PC-9 (cell line): ENCODE data around the gene THSD7B. TPM values are rescaled to one million over a fixed set of nuclear protein-coding genes. Genes with fewer than 3 reads are reported as not detected.
A peak's percentile ranks its signal among the peaks of the same experiment; 100 is the strongest.
"Not testable (repeated sequence)": the region's sequence is repeated elsewhere in the genome, so short reads cannot be mapped to it uniquely, and the experiment has no call there.

Source experiments
- BruUV-seq: library from RNA; stranded (reverse); fragments of 400-500 nt; replicated peaks from 2 replicates; lab custom pipeline; 2021; lab: Mats Ljungman, UMichigan
- CTCF ChIA-PET: fragments of 300-600 bp; sonication (Branson Sonifier 250); formaldehyde crosslinking; loops from one replicate; lab custom pipeline; 2022; ENCODE audit warnings: antibody characterized with exemption; lab: Charles Lee
- POLR2A ChIA-PET: fragments of 300-600 bp; sonication (Branson Sonifier 250); formaldehyde crosslinking; loops from one replicate; lab custom pipeline; 2022; ENCODE audit warnings: antibody characterized with exemption; ENCODE audit not compliant: unreplicated experiment; lab: Charles Lee
- DNase-seq, 2 experiments: peaks; one replicate each; pipeline versions ENCODE4 v3.0.0 to v3.0.0-alpha.2; 2015 to 2022; ENCODE audit warnings: mixed read lengths in 1 of 2
- H2AFZ ChIP-seq: fragments of 200-600 bp; sonication (generic); 2 replicates; pipeline ENCODE4 v1.8.1; 2017; ENCODE audit warnings: antibody characterized with exemption
- H3F3A ChIP-seq: fragments of 200-600 bp; sonication (generic); 2 replicates; pipeline ENCODE4 v1.8.1; 2017; ENCODE audit warnings: antibody characterized with exemption, mild to moderate bottlenecking, low read depth; ENCODE audit not compliant: insufficient read depth
- H3K27ac ChIP-seq: fragments of 200-600 bp; sonication (generic); 2 replicates; pipeline ENCODE4 v1.6.1; 2016; ENCODE audit warnings: mixed run types
- H3K27me3 ChIP-seq: fragments of 200-600 bp; sonication (generic); 2 replicates; pipeline ENCODE4 v1.6.1; 2016; ENCODE audit warnings: low read depth, mixed run types; ENCODE audit not compliant: insufficient read depth
- H3K36me3 ChIP-seq: fragments of 200-600 bp; sonication (generic); 2 replicates; pipeline ENCODE4 v1.6.1; 2016; ENCODE audit warnings: low read depth, mixed run types
- H3K4me1 ChIP-seq: fragments of 200-600 bp; sonication (generic); replicated peaks from 2 replicates; pipeline ENCODE4 v1.6.1; 2016; ENCODE audit warnings: mixed run types; ENCODE audit not compliant: insufficient read depth
- H3K4me2 ChIP-seq: fragments of 200-600 bp; sonication (generic); 2 replicates; pipeline ENCODE4 v1.6.1; 2017; ENCODE audit warnings: mixed run types
- H3K4me3 ChIP-seq: fragments of 200-600 bp; sonication (generic); 2 replicates; pipeline ENCODE4 v1.6.1; 2016; ENCODE audit warnings: mixed run types
- H3K79me2 ChIP-seq: fragments of 200-600 bp; sonication (generic); 2 replicates; pipeline ENCODE4 v1.6.1; 2017; ENCODE audit warnings: low read depth, mixed run types
- H3K9me2 ChIP-seq: fragments of 200-600 bp; sonication (generic); 2 replicates; pipeline ENCODE4 v1.8.1; 2017; ENCODE audit warnings: mild to moderate bottlenecking; ENCODE audit not compliant: insufficient read depth
- H3K9me3 ChIP-seq: fragments of 200-600 bp; sonication (generic); 2 replicates; pipeline ENCODE4 v1.8.1; 2016; ENCODE audit warnings: low read depth; ENCODE audit not compliant: insufficient read depth
- H4K20me1 ChIP-seq: fragments of 200-600 bp; sonication (generic); 2 replicates; pipeline ENCODE4 v1.8.1; 2017; ENCODE audit not compliant: insufficient read depth
- EZH2 ChIP-seq: fragments of 200-600 bp; sonication (generic); IDR thresholded peaks from 2 replicates; pipeline ENCODE4 v1.8.0; 2017; ENCODE audit warnings: antibody characterized with exemption, low read depth
- intact Hi-C: fragments of 100-400 bp; cut with micrococcal nuclease; formaldehyde crosslinking; loops from one replicate; pipeline ENCODE4 v1.10.0; 2022; ENCODE audit not compliant: unreplicated experiment
- total RNA-seq: library from RNA; stranded (reverse); gene quantifications from 2 replicates; pipeline ENCODE4 v1.2.3, GENCODE V29; 2021
- TF ChIP-seq, protein P1 (sequence below): fragments of 200-600 bp; sonication (generic); conservative IDR thresholded peaks from 2 replicates; pipeline ENCODE4 v1.6.1; 2017; ENCODE audit warnings: mixed run types, antibody characterized with exemption, mild to moderate bottlenecking, moderate library complexity

The THSD7B gene
- total RNA-seq, 1 experiment from 2014 or later: not detected

DNA sequence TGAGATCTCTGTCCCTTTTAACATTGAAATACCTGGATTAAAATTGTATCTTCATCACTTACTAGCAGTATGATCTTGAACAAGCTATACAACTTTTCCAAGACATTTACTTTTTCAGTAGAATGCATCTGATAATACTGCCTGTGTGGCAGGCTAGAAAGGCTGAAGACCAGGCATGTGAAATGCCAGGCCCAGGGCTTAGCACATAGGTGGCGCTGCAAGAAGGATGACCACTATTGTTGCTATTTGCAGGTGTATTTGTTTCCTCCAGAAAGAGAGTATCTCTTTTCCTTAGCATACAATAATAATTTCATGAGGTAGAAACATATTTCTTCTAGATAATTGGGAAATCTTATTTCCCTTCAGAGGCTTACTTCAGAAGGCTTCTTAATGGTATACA lies 331.3 kb downstream of the THSD7B start:
- intact Hi-C loops: no loop called here
- no TSS peak for BruUV-seq
- H3F3A ChIP-seq: no peaks in the 10 kb centered on the region
- no peaks in the 10 kb centered on the region for H3K4me1 ChIP-seq
- H4K20me1 ChIP-seq: no peaks in the 10 kb centered on the region
- no peak overlapping the region for H3K4me3 ChIP-seq
- H3K4me2 ChIP-seq: no peak overlapping the region
- no peak overlapping the region for H3K27ac ChIP-seq
- POLR2A ChIA-PET: no interaction called here
- no peaks in the 10 kb centered on the region for H3K36me3 ChIP-seq
- no peaks in the 10 kb centered on the region for H3K9me3 ChIP-seq
- no peaks in the 10 kb centered on the region for H3K79me2 ChIP-seq
- TF ChIP-seq, protein P1, sequence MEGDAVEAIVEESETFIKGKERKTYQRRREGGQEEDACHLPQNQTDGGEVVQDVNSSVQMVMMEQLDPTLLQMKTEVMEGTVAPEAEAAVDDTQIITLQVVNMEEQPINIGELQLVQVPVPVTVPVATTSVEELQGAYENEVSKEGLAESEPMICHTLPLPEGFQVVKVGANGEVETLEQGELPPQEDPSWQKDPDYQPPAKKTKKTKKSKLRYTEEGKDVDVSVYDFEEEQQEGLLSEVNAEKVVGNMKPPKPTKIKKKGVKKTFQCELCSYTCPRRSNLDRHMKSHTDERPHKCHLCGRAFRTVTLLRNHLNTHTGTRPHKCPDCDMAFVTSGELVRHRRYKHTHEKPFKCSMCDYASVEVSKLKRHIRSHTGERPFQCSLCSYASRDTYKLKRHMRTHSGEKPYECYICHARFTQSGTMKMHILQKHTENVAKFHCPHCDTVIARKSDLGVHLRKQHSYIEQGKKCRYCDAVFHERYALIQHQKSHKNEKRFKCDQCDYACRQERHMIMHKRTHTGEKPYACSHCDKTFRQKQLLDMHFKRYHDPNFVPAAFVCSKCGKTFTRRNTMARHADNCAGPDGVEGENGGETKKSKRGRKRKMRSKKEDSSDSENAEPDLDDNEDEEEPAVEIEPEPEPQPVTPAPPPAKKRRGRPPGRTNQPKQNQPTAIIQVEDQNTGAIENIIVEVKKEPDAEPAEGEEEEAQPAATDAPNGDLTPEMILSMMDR: 0 out of 2 replicates have a peak, but pooled peaks have one; percentile 32
- no peak for TF ChIP-seq EZH2
- H3K27me3 ChIP-seq: no peaks in the 10 kb centered on the region
- DNase-seq: no peak
- no peaks in the 10 kb centered on the region for H3K9me2 ChIP-seq
- H2AFZ ChIP-seq: no peak overlapping the region
- CTCF ChIA-PET: no interaction called here

DNA sequence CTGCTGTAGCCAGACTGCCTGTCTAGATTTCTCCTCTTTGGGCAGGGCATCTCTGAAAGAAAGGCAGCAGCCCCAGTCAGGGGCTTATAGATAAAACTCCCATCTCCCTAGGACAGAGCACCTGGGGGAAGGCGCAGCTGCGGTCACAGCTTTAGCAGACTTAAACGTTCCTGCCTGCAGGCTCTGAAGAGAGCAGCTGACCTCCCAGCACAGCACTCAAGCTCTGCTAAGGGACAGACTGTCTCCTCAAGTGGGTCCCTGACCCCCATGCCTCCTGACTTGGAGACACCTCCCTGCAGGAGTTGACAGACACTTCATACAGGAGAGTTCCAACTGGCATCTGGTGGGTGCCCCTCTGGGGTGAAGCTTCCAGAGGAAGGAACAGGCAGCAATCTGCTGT lies 336.5 kb downstream of the THSD7B start:
- H3K27ac ChIP-seq, DNase-seq, BruUV-seq, H3K36me3 ChIP-seq, H3F3A ChIP-seq, CTCF ChIA-PET, H3K9me3 ChIP-seq, H3K9me2 ChIP-seq, H4K20me1 ChIP-seq, POLR2A ChIA-PET, H3K79me2 ChIP-seq, H2AFZ ChIP-seq, intact Hi-C loops, H3K4me1 ChIP-seq, H3K27me3 ChIP-seq, H3K4me3 ChIP-seq, H3K4me2 ChIP-seq: not testable (repeated sequence)

DNA sequence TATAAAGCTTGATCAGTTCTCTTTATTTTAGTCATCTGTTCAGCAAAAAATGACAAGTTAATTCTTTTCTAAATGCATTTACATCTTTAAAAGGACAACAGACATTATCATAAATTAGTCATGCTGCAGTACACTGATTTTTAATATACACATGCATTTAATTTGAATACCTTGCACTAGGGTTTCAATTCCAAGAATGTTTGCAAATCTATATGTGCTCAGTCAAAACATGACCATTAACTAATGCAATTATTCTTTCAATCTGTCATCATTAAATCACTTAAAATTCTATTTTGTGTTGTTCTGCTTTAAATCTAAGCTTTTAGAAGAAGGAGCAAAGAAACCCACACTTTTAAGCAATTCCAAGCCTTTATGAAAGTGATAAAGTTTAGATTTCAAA lies 342.6 kb downstream of the THSD7B start:
- H2AFZ ChIP-seq: no peak overlapping the region
- H3K4me3 ChIP-seq: no peak overlapping the region
- H3K4me1 ChIP-seq: no peaks in the 10 kb centered on the region
- no peaks in the 10 kb centered on the region for H3F3A ChIP-seq
- H4K20me1 ChIP-seq: no peaks in the 10 kb centered on the region; the same call in 1 of the 2 replicates
- H3K27ac ChIP-seq: no peak overlapping the region
- no peaks in the 10 kb centered on the region for H3K9me2 ChIP-seq
- H3K36me3 ChIP-seq: no peaks in the 10 kb centered on the region
- TF ChIP-seq EZH2: no peak
- TF ChIP-seq, protein P1: no peak
- H3K27me3 ChIP-seq: no peaks in the 10 kb centered on the region
- H3K4me2 ChIP-seq: no peak overlapping the region
- intact Hi-C loops: no loop called here
- H3K79me2 ChIP-seq: no peaks in the 10 kb centered on the region
- ChIA-PET POLR2A (no interaction called here), CTCF (no interaction called here)
- no TSS peak for BruUV-seq
- no peaks in the 10 kb centered on the region for H3K9me3 ChIP-seq
- no peak for DNase-seq

DNA sequence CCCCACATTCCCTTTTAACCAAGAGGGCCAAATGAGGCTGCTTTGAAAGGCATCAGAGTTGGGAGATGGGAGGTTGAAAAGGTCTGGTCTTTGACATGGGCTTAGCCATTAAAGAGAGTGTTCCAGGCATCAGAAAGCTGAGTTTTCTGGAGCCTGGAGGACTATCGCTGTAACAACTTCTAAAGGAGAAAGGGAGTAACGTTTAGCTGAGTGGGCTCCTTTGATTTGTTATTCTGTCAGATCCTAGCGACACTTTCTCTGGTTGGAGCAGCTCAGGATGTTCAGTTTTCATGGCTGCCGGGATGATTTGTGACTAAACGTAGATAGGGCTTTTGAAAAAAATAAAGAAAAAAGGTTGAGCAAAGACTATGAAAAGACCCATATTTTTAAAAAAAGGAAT lies 346.6 kb downstream of the THSD7B start:
- POLR2A ChIA-PET: no interaction called here
- no peak for TF ChIP-seq EZH2
- TF ChIP-seq, protein P1: no peak

More for the DNA sequence above, 346.6 kb downstream of the THSD7B start:
- H3K4me1 ChIP-seq: no peaks in the 10 kb centered on the region
- DNase-seq: no peak
- no peak overlapping the region for H3K4me3 ChIP-seq
- no peaks in the 10 kb centered on the region for H3F3A ChIP-seq
- intact Hi-C loops: no loop called here
- H3K79me2 ChIP-seq: no peaks in the 10 kb centered on the region
- CTCF ChIA-PET: no interaction called here
- no peaks in the 10 kb centered on the region for H3K9me3 ChIP-seq
- H3K9me2 ChIP-seq: no peaks in the 10 kb centered on the region
- no peak overlapping the region for H2AFZ ChIP-seq
- no peak overlapping the region for H3K4me2 ChIP-seq
- no peaks in the 10 kb centered on the region; the same call in 1 of the 2 replicates for H4K20me1 ChIP-seq
- BruUV-seq: no TSS peak
- peaks cover 6% of the 10 kb centered on the region; the same call in 1 of the 2 replicates for H3K27me3 ChIP-seq
- no peaks in the 10 kb centered on the region for H3K36me3 ChIP-seq
- no peak overlapping the region for H3K27ac ChIP-seq
